ENCODE results near the gene KCNE1. TPM values are rescaled to one million over a fixed set of nuclear protein-coding genes. Genes with fewer than 3 reads are reported as not detected.

Gene KCNE1
- total RNA-seq, 2 donors from 2014 or later = 0.15 TPM; not detected in 1

- peaks cover 5% of the 10 kb centered on the region for H3K36me3 Mint-ChIP-seq (ENCODE audit: low read depth)
- H3K4me3 Mint-ChIP-seq = no peak overlapping the region
- peaks cover 10% of the 10 kb centered on the region for H3K4me1 Mint-ChIP-seq
- no peaks in the 10 kb centered on the region for H3K9me3 Mint-ChIP-seq
- no peaks in the 10 kb centered on the region for H3K27me3 Mint-ChIP-seq
- ATAC-seq (replicated peaks) = no peak
- peak overlapping the region; percentile 14 for H3K27ac Mint-ChIP-seq
Observed at GRCh38 chr21:34524646-34525601, 12.9 kb upstream of the KCNE1 start.

GRCh38 chr21:34523019-34523555 is 11.1 kb upstream of the KCNE1 start:
- no peaks in the 10 kb centered on the region for H3K27me3 Mint-ChIP-seq
- H3K27ac Mint-ChIP-seq = no peak overlapping the region
- no peaks in the 10 kb centered on the region for H3K9me3 Mint-ChIP-seq
- peaks cover 10% of the 10 kb centered on the region for H3K4me1 Mint-ChIP-seq
- peaks cover 7% of the 10 kb centered on the region for H3K36me3 Mint-ChIP-seq (ENCODE audit: low read depth)
- H3K4me3 Mint-ChIP-seq = no peak overlapping the region
- ATAC-seq (replicated peaks) = no peak

- H3K27ac Mint-ChIP-seq = no peak overlapping the region
- ATAC-seq (replicated peaks) = no peak
- peaks cover 14% of the 10 kb centered on the region for H3K4me1 Mint-ChIP-seq
- peaks cover 15% of the 10 kb centered on the region for H3K36me3 Mint-ChIP-seq (ENCODE audit: low read depth)
- H3K27me3 Mint-ChIP-seq = no peaks in the 10 kb centered on the region
- H3K4me3 Mint-ChIP-seq = no peak overlapping the region
- H3K9me3 Mint-ChIP-seq = no peaks in the 10 kb centered on the region
Observed at GRCh38 chr21:34522284-34522683, 10.3 kb upstream of the KCNE1 start.

GRCh38 chr21:34521561-34521960 is 9.6 kb upstream of the KCNE1 start:
- Mint-ChIP-seq H3K36me3 (ENCODE audit: low read depth) (peaks cover 16% of the 10 kb centered on the region), H3K4me3 (no peak overlapping the region), H3K9me3 (no peaks in the 10 kb centered on the region), H3K4me1 (peaks cover 7% of the 10 kb centered on the region), H3K27me3 (no peaks in the 10 kb centered on the region), H3K27ac (peak overlapping the region; percentile 5)
- no peak for ATAC-seq (replicated peaks)

GRCh38 chr21:34520764-34521508 is 8.9 kb upstream of the KCNE1 start:
- no peaks in the 10 kb centered on the region for H3K9me3 Mint-ChIP-seq
- H3K4me1 Mint-ChIP-seq = peaks cover 4% of the 10 kb centered on the region
- ATAC-seq (replicated peaks) = no peak
- H3K4me3 Mint-ChIP-seq = no peak overlapping the region
- peak overlapping the region; percentile 5 for H3K27ac Mint-ChIP-seq
- no peaks in the 10 kb centered on the region for H3K27me3 Mint-ChIP-seq
- H3K36me3 Mint-ChIP-seq (ENCODE audit: low read depth) = peaks cover 16% of the 10 kb centered on the region

- Mint-ChIP-seq H3K27ac (no peak overlapping the region), H3K27me3 (no peaks in the 10 kb centered on the region)
- ATAC-seq (replicated peaks) = no peak
Observed at GRCh38 chr21:34520281-34520680, 8.3 kb upstream of the KCNE1 start.

GRCh38 chr21:34519694-34520093 is 7.7 kb upstream of the KCNE1 start:
- no peaks in the 10 kb centered on the region for H3K9me3 Mint-ChIP-seq

More at GRCh38 chr21:34520281-34520680, 8.3 kb upstream of the KCNE1 start:
- Mint-ChIP-seq H3K36me3 (ENCODE audit: low read depth) (peaks cover 16% of the 10 kb centered on the region), H3K4me3 (no peak overlapping the region), H3K4me1 (peaks cover 4% of the 10 kb centered on the region), H3K9me3 (no peaks in the 10 kb centered on the region)

GRCh38 chr21:34519016-34519415 is 7.0 kb upstream of the KCNE1 start:
- H3K9me3 Mint-ChIP-seq = no peaks in the 10 kb centered on the region
- H3K4me1 Mint-ChIP-seq = peaks cover 4% of the 10 kb centered on the region
- H3K4me3 Mint-ChIP-seq = no peak overlapping the region
- H3K27ac Mint-ChIP-seq = no peak overlapping the region
- peaks cover 16% of the 10 kb centered on the region for H3K36me3 Mint-ChIP-seq (ENCODE audit: low read depth)
- H3K27me3 Mint-ChIP-seq = no peaks in the 10 kb centered on the region
- no peak for ATAC-seq (replicated peaks)

More at GRCh38 chr21:34519694-34520093, 7.7 kb upstream of the KCNE1 start:
- ATAC-seq (replicated peaks) = no peak
- H3K27ac Mint-ChIP-seq = no peak overlapping the region
- H3K4me3 Mint-ChIP-seq = no peak overlapping the region
- H3K27me3 Mint-ChIP-seq = no peaks in the 10 kb centered on the region
- peaks cover 4% of the 10 kb centered on the region for H3K4me1 Mint-ChIP-seq
- peaks cover 16% of the 10 kb centered on the region for H3K36me3 Mint-ChIP-seq (ENCODE audit: low read depth)

GRCh38 chr21:34518301-34518700 is 6.3 kb upstream of the KCNE1 start:
- no peaks in the 10 kb centered on the region for H3K9me3 Mint-ChIP-seq
- peaks cover 16% of the 10 kb centered on the region for H3K36me3 Mint-ChIP-seq (ENCODE audit: low read depth)
- ATAC-seq (replicated peaks) = no peak
- H3K4me3 Mint-ChIP-seq = no peak overlapping the region
- H3K27ac Mint-ChIP-seq = no peak overlapping the region
- H3K27me3 Mint-ChIP-seq = no peaks in the 10 kb centered on the region
- H3K4me1 Mint-ChIP-seq = peaks cover 4% of the 10 kb centered on the region

- H3K4me1 Mint-ChIP-seq = peaks cover 4% of the 10 kb centered on the region
- H3K27me3 Mint-ChIP-seq = no peaks in the 10 kb centered on the region
- H3K4me3 Mint-ChIP-seq = no peak overlapping the region
- H3K27ac Mint-ChIP-seq = peak overlapping the region; percentile 53
- peak; percentile 74 for ATAC-seq (replicated peaks)
- peaks cover 16% of the 10 kb centered on the region for H3K36me3 Mint-ChIP-seq (ENCODE audit: low read depth)
- no peaks in the 10 kb centered on the region for H3K9me3 Mint-ChIP-seq
Observed at GRCh38 chr21:34517491-34518245, 5.7 kb upstream of the KCNE1 start.

- Mint-ChIP-seq H3K4me3 (no peak overlapping the region), H3K27me3 (no peaks in the 10 kb centered on the region), H3K27ac (peak overlapping the region; percentile 53), H3K4me1 (peaks cover 4% of the 10 kb centered on the region), H3K9me3 (no peaks in the 10 kb centered on the region), H3K36me3 (ENCODE audit: low read depth) (peaks cover 16% of the 10 kb centered on the region)
- peak; percentile 74 for ATAC-seq (replicated peaks)
Observed at GRCh38 chr21:34517039-34517438, 5.0 kb upstream of the KCNE1 start.

- ATAC-seq (replicated peaks) = no peak
- peaks cover 4% of the 10 kb centered on the region for H3K27me3 Mint-ChIP-seq
Observed at GRCh38 chr21:34514576-34515115, 2.6 kb upstream of the KCNE1 start.

GRCh38 chr21:34513129-34513675 is 1.2 kb upstream of the KCNE1 start:
- peaks cover 4% of the 10 kb centered on the region for H3K4me1 Mint-ChIP-seq
- H3K27ac Mint-ChIP-seq = no peak overlapping the region
- no peak overlapping the region for H3K4me3 Mint-ChIP-seq
- peaks cover 4% of the 10 kb centered on the region for H3K27me3 Mint-ChIP-seq
- H3K9me3 Mint-ChIP-seq = no peaks in the 10 kb centered on the region
- peaks cover 10% of the 10 kb centered on the region for H3K36me3 Mint-ChIP-seq (ENCODE audit: low read depth)
- ATAC-seq (replicated peaks) = no peak

More at GRCh38 chr21:34514576-34515115, 2.6 kb upstream of the KCNE1 start:
- H3K27ac Mint-ChIP-seq = no peak overlapping the region
- H3K4me3 Mint-ChIP-seq = no peak overlapping the region
- peaks cover 11% of the 10 kb centered on the region for H3K36me3 Mint-ChIP-seq (ENCODE audit: low read depth)
- H3K9me3 Mint-ChIP-seq = no peaks in the 10 kb centered on the region
- H3K4me1 Mint-ChIP-seq = peaks cover 4% of the 10 kb centered on the region
